HL-60 (cell line): ENCODE measurements around the gene B3GAT3.

Experiments used
- CTCF ChIP-seq: IDR thresholded peaks from one replicate; pipeline ENCODE4 v1.5.1; 2011; ENCODE audit warnings: low read length, control low read depth, inconsistent platforms; ENCODE audit not compliant: insufficient read depth
- POLR2AphosphoS5 ChIP-seq: IDR thresholded peaks from 2 replicates; pipeline ENCODE4 v1.6.1; 2012; ENCODE audit warnings: low read depth
- REST ChIP-seq: IDR thresholded peaks from 2 replicates; pipeline ENCODE4 v1.6.1; 2012; ENCODE audit warnings: low read depth; ENCODE audit not compliant: insufficient replicate concordance

GRCh38 chr11:62665075-62665598 is 43.4 kb upstream of the B3GAT3 start, which contains the start of the genes C11orf98 and CSKMT:
- peak; percentile 99 for TF ChIP-seq POLR2AphosphoS5
- TF ChIP-seq CTCF = no peak
- TF ChIP-seq REST = peak; percentile 77
